Colonic mucosa (tissue), 4 donors: ENCODE results near the gene AJUBA. TPM values are rescaled to one million over a fixed set of nuclear protein-coding genes. Genes with fewer than 3 reads are reported as not detected.
A peak's percentile ranks its signal among the peaks of the same experiment; 100 is the strongest.
"Not testable (repeated sequence)": the region's sequence is repeated elsewhere in the genome, so short reads cannot be mapped to it uniquely, and the experiment has no call there.

Experiments used
- DNase-seq: peaks from one replicate; pipeline ENCODE4 v3.0.0-alpha.2; 2020
- H3K27ac ChIP-seq: fragments of 200-600 bp; one replicate; pipeline ENCODE4 v1.8.0; 2021
- H3K27me3 ChIP-seq: fragments of 200-600 bp; one replicate; pipeline ENCODE4 v1.8.0; 2021
- H3K36me3 ChIP-seq: fragments of 200-600 bp; one replicate; pipeline ENCODE4 v1.8.0; 2021
- H3K4me1 ChIP-seq: fragments of 200-600 bp; one replicate; pipeline ENCODE4 v1.8.0; 2021; ENCODE audit warnings: mild to moderate bottlenecking
- H3K4me3 ChIP-seq: fragments of 200-600 bp; one replicate; pipeline ENCODE4 v1.8.0; 2021
- H3K9ac ChIP-seq, 2 donors: one replicate each; pipeline ENCODE4 v1.7.0; 2013; ENCODE audit warnings: control low read depth in 2 of 2, low read depth in 2 of 2, low read length in 2 of 2
- H3K9me3 ChIP-seq: fragments of 200-600 bp; one replicate; pipeline ENCODE4 v1.8.0; 2021
- intact Hi-C: fragments of 100-400 bp; cut with DNase I; formaldehyde crosslinking; loops from one replicate; pipeline ENCODE4 v1.14.1; 2022
- total RNA-seq, 2 donors: library from RNA; stranded (reverse); fragmentation: NEBNext Ultra II Directional in 1 of 2; extraction: Animal tissue kit (Norgen Biotek cat#: 25700) in 1 of 2; gene quantifications; one replicate each; pipeline ENCODE4 v1.2.1, GENCODE V29; 2021
- TF ChIP-seq, protein P1 (sequence below): fragments of 200-600 bp; IDR thresholded peaks from one replicate; pipeline ENCODE4 v1.8.0; 2022; ENCODE audit warnings: antibody characterized with exemption, mild to moderate bottlenecking
- donor health status: healthy.
- donor health status: DM: no; HTN: no; CAD: no.
- donor health status: DM: no; HTN: no; CAD: no.

Gene AJUBA
- total RNA-seq, 2 donors from 2014 or later = 4.1 to 6.7 TPM

DNA sequence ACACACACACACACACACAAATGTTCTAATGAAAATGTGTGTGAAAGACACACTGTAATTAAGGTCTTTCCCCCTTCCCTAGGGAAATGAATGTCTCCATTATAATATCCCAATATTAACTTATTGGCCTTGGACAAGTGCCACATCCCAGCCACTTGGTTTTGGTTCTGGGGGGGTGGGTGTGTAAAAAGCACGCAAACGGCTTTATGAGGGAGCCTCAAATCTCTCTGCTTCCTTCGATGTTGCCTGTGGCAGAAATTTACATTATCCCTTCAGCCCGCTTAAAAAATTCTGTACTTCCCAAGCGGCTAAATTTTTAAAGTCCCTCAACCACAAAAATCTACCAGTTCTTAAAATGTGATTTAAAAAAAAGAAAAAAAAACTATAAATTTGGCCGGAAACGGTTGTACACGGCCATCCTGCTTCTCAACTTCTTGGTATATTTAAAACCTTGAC is 27.2 kb upstream of the AJUBA start:
- Histone ChIP-seq H3K36me3 (no peaks in the 10 kb centered on the region), H3K27me3 (no peaks in the 10 kb centered on the region), H3K4me3 (peak overlapping the region; percentile 32), H3K9me3 (no peaks in the 10 kb centered on the region), H3K4me1 (peaks cover 4% of the 10 kb centered on the region), H3K27ac (peak overlapping the region; percentile 60), H3K9ac (peak overlapping the region in 1 of 2 donors; percentile 58)
- TF ChIP-seq, protein P1, sequence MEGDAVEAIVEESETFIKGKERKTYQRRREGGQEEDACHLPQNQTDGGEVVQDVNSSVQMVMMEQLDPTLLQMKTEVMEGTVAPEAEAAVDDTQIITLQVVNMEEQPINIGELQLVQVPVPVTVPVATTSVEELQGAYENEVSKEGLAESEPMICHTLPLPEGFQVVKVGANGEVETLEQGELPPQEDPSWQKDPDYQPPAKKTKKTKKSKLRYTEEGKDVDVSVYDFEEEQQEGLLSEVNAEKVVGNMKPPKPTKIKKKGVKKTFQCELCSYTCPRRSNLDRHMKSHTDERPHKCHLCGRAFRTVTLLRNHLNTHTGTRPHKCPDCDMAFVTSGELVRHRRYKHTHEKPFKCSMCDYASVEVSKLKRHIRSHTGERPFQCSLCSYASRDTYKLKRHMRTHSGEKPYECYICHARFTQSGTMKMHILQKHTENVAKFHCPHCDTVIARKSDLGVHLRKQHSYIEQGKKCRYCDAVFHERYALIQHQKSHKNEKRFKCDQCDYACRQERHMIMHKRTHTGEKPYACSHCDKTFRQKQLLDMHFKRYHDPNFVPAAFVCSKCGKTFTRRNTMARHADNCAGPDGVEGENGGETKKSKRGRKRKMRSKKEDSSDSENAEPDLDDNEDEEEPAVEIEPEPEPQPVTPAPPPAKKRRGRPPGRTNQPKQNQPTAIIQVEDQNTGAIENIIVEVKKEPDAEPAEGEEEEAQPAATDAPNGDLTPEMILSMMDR = no peak
- DNase-seq = no peak
- intact Hi-C loops = no loop called here

DNA sequence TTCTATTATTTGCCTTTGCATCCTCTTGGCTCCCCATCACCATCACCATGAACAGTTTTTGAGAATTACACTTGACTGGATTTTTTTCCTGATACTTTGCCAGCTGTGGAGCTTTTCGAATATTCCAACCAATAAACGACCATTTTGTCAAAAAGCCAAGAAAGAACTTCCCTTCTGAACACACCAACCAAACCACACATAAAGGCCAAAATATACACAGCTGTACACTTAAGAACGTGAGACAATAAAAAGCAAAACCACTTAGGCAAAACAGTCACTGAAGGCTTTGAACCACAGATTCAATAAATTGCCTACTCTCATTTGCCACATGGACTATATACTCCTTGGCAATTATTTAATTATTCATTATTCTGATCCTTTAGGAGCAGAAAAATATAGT is 26.5 kb upstream of the AJUBA start:
- H3K4me1 ChIP-seq = peaks cover 4% of the 10 kb centered on the region
- no peaks in the 10 kb centered on the region for H3K9me3 ChIP-seq
- intact Hi-C loops = no loop called here
- no peak overlapping the region for H3K9ac ChIP-seq
- DNase-seq = no peak
- no peak overlapping the region for H3K27ac ChIP-seq
- no peak overlapping the region for H3K4me3 ChIP-seq
- H3K27me3 ChIP-seq = no peaks in the 10 kb centered on the region
- H3K36me3 ChIP-seq = no peaks in the 10 kb centered on the region
- TF ChIP-seq, protein P1 = no peak

DNA sequence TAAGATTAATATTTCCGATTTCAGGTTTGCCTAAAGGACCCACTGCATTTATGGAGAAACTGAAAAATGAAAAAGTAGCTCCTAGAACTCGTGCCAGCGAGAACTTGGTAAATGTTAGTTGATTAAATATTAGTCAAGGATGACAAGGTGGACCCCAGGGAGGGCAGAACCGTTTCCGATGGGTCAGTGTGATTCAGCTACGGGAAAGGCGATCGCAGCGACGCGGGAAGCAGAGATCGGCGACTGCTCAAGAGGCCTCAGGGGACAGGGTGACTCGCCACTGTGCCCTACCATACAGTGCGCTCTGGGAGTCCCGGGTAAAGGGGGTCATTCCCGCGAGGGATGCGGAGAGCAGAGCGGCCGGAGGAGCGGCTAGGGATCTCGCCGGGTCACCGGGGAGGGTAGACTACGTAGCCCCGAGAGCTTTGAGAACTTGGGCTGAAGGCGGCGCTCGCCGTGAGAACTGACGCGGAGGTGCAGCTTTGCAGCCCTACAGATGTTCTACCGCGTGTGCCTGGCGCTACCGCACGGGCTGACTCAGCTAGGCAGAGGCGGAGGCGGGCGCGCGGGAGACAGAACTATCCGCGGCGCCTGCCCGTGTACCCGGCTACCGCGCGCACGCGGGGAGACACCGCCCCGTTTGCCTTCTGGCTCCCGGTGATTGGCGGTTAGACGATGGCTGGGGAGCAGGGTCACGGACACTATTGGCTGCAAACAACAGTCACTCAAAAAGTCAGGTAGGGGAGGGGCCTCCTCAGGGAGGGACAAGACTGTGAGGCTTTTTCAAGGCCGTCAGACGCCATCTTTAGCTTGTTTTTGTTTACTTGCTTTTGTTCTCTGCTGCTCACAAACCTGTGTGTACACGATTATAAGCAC is 24.4 kb upstream of the AJUBA start:
- Histone ChIP-seq H3K27ac (peak overlapping the region; percentile 99), H3K4me3 (peak overlapping the region; percentile 51), H3K36me3 (no peaks in the 10 kb centered on the region), H3K27me3 (no peaks in the 10 kb centered on the region), H3K9me3 (no peaks in the 10 kb centered on the region), H3K4me1 (peaks cover 4% of the 10 kb centered on the region), H3K9ac (peak overlapping the region; percentile 77 to 98)
- TF ChIP-seq, protein P1 = no peak
- DNase-seq = peak; percentile 97
- intact Hi-C loops = no loop called here

DNA sequence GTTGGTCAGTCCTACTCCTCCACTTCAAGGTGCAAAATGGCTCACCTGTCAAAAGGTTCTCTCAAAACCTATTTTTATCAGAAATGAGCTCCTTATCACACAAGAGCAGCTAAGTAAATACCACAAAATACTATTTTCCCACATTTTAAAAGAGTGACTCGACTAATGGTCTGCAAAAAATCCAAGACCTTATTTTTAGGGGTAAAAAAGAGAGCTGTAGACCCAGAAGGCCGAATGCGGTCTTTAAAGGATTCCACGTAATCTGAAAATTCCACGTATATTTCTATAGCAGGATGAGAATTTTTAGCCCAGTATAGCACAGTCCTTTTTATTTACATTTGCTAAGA is 23.8 kb upstream of the AJUBA start:
- Histone ChIP-seq H3K4me3 (peak overlapping the region; percentile 51), H3K9me3 (no peaks in the 10 kb centered on the region), H3K36me3 (no peaks in the 10 kb centered on the region), H3K27ac (peak overlapping the region; percentile 99), H3K27me3 (no peaks in the 10 kb centered on the region), H3K4me1 (peaks cover 4% of the 10 kb centered on the region), H3K9ac (peak overlapping the region; percentile 77 to 98)
- TF ChIP-seq, protein P1 = no peak
- intact Hi-C loops = no loop called here
- no peak for DNase-seq

DNA sequence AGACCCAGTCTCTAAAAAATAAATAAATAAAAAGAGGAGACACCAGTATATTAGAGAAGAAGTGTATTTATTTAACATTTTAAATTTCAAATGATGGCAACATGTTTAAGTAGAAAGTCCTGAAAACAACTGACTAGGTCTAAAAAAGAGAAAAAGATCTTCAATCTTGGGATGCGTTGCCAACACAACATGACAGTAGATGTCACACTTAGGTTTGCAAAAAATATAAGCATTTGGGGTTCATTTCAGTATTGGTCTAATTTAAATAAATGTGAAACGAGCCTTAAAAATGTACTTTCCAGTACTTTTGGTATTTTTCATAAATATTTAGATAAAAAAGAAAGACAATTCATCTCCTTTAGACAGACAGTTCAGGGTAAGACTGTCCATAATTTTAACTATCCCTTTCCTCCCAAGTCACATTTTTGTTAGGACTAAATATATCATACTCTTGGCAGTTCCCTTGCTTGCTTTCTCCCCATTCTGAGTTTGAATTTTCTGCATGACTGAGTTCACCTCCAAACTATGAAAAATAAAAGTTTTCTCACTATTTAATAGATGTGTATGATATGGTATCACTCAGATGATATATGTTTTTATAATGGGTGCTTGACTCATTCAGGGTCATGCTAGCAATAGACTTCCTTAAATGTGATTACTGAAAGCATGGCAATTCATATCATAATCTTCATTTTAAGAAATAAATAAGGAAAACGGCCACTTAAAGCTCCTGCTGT is 23.3 kb upstream of the AJUBA start:
- Histone ChIP-seq H3K4me1 (peaks cover 4% of the 10 kb centered on the region), H3K36me3 (no peaks in the 10 kb centered on the region), H3K9me3 (no peaks in the 10 kb centered on the region), H3K27ac (peak overlapping the region; percentile 99), H3K27me3 (no peaks in the 10 kb centered on the region), H3K4me3 (no peak overlapping the region), H3K9ac (no peak overlapping the region)
- TF ChIP-seq, protein P1 = no peak
- intact Hi-C loops = no loop called here
- no peak for DNase-seq

DNA sequence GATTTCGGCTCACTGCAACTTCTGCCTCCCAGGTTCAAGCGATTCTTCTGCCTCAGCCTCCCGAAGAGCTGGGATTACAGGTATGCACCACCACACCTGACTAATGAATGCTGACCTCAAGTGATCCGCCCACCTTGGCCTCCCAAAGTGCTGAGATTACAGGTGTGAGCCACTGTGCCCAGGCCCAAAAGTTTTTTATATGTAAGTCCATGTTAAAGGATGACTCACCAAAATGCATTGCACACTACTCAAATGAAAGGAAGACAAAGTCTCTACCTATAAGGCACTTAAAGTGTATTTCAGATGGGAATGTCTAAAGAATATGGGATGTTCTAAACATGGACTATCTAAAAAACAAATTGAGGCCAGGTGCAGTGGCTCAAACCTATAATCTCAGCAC is 21.9 kb upstream of the AJUBA start:
- H3K4me1 ChIP-seq, H3K4me3 ChIP-seq, H3K27ac ChIP-seq, intact Hi-C loops, H3K27me3 ChIP-seq, H3K9ac ChIP-seq, DNase-seq, H3K36me3 ChIP-seq, H3K9me3 ChIP-seq: not testable (repeated sequence)
